HepG2 (cell line): Measurements from ENCODE around the gene PAQR6.

ENCODE experiments used
- CEBPB ChIP-seq: IDR thresholded peaks from 2 replicates; pipeline ENCODE4 v1.6.1; 2011; ENCODE audit warnings: low read depth, low read length, improper control_type of control experiment, borderline replicate concordance
- EZH2 ChIP-seq: conservative IDR thresholded peaks from 2 replicates; pipeline ENCODE4 v1.6.1; 2012; ENCODE audit warnings: mild to moderate bottlenecking, low read depth, low read length, moderate library complexity
- MAX ChIP-seq: IDR thresholded peaks from 2 replicates; pipeline ENCODE4 v1.6.1; 2012; ENCODE audit warnings: inconsistent platforms
- MED1 ChIP-seq: sonication (generic); formaldehyde crosslinking; IDR thresholded peaks from 2 replicates; pipeline ENCODE4 v1.4.0; 2020; ENCODE audit warnings: missing genetic modification reagents
- NFYB ChIP-seq: sonication (generic); formaldehyde crosslinking; IDR thresholded peaks from 2 replicates; pipeline ENCODE4 v1.4.0; 2020; ENCODE audit warnings: missing genetic modification reagents
- ZBTB7A ChIP-seq: sonication (generic); formaldehyde crosslinking; IDR thresholded peaks from 2 replicates; pipeline ENCODE4 v1.8.0; 2022; ENCODE audit warnings: mild to moderate bottlenecking, missing genetic modification reagents
- ZNF720 ChIP-seq: sonication (generic); formaldehyde crosslinking; IDR thresholded peaks from 2 replicates; pipeline ENCODE4 v1.4.0; 2020; ENCODE audit warnings: missing genetic modification reagents

DNA sequence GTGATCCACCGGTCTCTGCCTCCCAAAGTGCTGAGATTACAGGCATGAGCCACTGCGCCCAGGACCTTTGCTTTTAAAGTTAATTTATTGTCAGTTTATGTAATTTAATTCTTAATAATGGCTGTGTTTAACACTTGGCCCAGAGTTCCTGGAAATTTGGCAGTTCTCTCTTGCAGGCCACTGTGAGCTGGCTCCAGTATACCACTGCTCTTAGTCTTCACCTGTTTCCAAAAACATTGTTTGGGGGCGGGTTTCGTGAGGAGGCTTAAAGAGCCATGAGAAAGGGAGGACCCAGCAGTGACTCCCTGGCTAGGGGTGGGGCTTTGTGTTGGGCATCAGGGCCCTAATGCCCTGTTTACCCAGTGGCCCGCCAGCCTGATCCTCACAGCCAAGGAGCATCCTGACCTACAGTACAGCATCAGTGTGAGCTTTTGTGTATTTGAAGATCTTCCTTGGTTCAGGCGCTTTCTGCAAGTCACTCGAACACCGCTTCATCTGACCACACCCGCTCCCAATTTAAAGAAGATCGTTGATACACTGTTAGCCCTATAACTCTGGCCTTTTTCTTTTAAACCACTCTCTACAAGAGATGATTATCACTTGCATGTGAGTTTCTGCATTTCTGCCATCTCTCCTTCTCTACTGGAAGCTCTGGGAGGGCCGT, 17.9 kb downstream of the PAQR6 start:
- TF ChIP-seq MAX (no peak), NFYB (CRISPR knock-in tag) (no peak), MED1 (no peak), EZH2 (no peak), ZNF720 (CRISPR knock-in tag) (no peak), ZBTB7A (CRISPR knock-in tag) (no peak), CEBPB (no peak)
